ENCODE data around the gene PPP1R12B. TPM values are rescaled to one million over a fixed set of nuclear protein-coding genes. Genes with fewer than 3 reads are reported as not detected.
A peak's percentile ranks its signal among the peaks of the same experiment; 100 is the strongest.
"Not testable (repeated sequence)": the region's sequence is repeated elsewhere in the genome, so short reads cannot be mapped to it uniquely, and the experiment has no call there.

PPP1R12B gene
- total and polyA plus RNA-seq, 2 experiments from 2014 or later = 8.1 to 15.0 TPM

- 75% methylated on average over 11 of the region's 11 CpGs for WGBS (ENCODE audit: low lambda C conversion rate, missing lambda C conversion rate)
Measured at GRCh38 chr1:202614363-202615207, 266.1 kb downstream of the PPP1R12B start.

GRCh38 chr1:202615208-202615500 lies 266.7 kb downstream of the PPP1R12B start:
- not testable (repeated sequence) for H3K9me3 ChIP-seq (ENCODE audit: low read depth); H3K36me3 ChIP-seq (replicated peaks; ENCODE audit: insufficient read depth, low read depth); H4K20me1 ChIP-seq (ENCODE audit: insufficient read depth, poor library complexity, severe bottlenecking); DNase-seq (ENCODE audit: low spot score); H2AFZ ChIP-seq; H3K4me3 ChIP-seq; H3K9me2 ChIP-seq (replicated peaks; ENCODE audit: insufficient read depth); H3K27me3 ChIP-seq; H3K79me2 ChIP-seq
- peak overlapping the region; percentile 78 for H3K27ac ChIP-seq
- peaks cover 25% of the 10 kb centered on the region for H3K4me1 ChIP-seq (ENCODE audit: insufficient read depth)
- 93% methylated on average over 1 of the region's 1 CpG for WGBS (ENCODE audit: low lambda C conversion rate, missing lambda C conversion rate)
- peak overlapping the region; percentile 33 for H3K4me2 ChIP-seq

More at GRCh38 chr1:202614363-202615207, 266.1 kb downstream of the PPP1R12B start:
- H3K36me3 ChIP-seq (replicated peaks; ENCODE audit: insufficient read depth, low read depth); DNase-seq (ENCODE audit: low spot score); H3K79me2 ChIP-seq; H3K9me2 ChIP-seq (replicated peaks; ENCODE audit: insufficient read depth); H4K20me1 ChIP-seq (ENCODE audit: insufficient read depth, poor library complexity, severe bottlenecking); H3K27me3 ChIP-seq; H2AFZ ChIP-seq; H3K4me2 ChIP-seq; H3K4me3 ChIP-seq; H3K9me3 ChIP-seq (ENCODE audit: low read depth): not testable (repeated sequence)
- Histone ChIP-seq H3K27ac (peak overlapping the region; percentile 78), H3K4me1 (ENCODE audit: insufficient read depth) (peaks cover 25% of the 10 kb centered on the region)
- peak; percentile 24 for TF ChIP-seq CTCF (IDR thresholded peaks at IDR 0.05; ENCODE audit: poor library complexity)

GRCh38 chr1:202615501-202616354 lies 267.2 kb downstream of the PPP1R12B start:
- peak overlapping the region; percentile 78 for H3K27ac ChIP-seq
- H3K27me3 ChIP-seq = no peaks in the 10 kb centered on the region

More at GRCh38 chr1:202615501-202616354, 267.2 kb downstream of the PPP1R12B start:
- Histone ChIP-seq H3K36me3 (replicated peaks; ENCODE audit: insufficient read depth, low read depth) (no peaks in the 10 kb centered on the region), H3K4me1 (ENCODE audit: insufficient read depth) (peaks cover 25% of the 10 kb centered on the region), H4K20me1 (ENCODE audit: insufficient read depth, poor library complexity, severe bottlenecking) (no peaks in the 10 kb centered on the region), H3K9me3 (ENCODE audit: low read depth) (no peaks in the 10 kb centered on the region), H3K4me2 (peak overlapping the region; percentile 33), H3K79me2 (no peaks in the 10 kb centered on the region), H3K4me3 (no peak overlapping the region), H2AFZ (no peak overlapping the region), H3K9me2 (replicated peaks; ENCODE audit: insufficient read depth) (no peaks in the 10 kb centered on the region)
- no peak for DNase-seq (ENCODE audit: low spot score)
- no peak for TF ChIP-seq EZH2 (IDR thresholded peaks at IDR 0.05; ENCODE audit: borderline replicate concordance)
- TF ChIP-seq EZH2phosphoT487 (IDR thresholded peaks at IDR 0.05; ENCODE audit: low read depth, severe bottlenecking, unreplicated experiment) = no peak
- TF ChIP-seq CTCF (IDR thresholded peaks at IDR 0.05; ENCODE audit: poor library complexity) = no peak
- 53% methylated on average over 10 of the region's 11 CpGs for WGBS (ENCODE audit: low lambda C conversion rate, missing lambda C conversion rate)
